ENCODE measurements around the gene ZFYVE27. TPM values are rescaled to one million over a fixed set of nuclear protein-coding genes. Genes with fewer than 3 reads are reported as not detected.

ZFYVE27 gene
- total RNA-seq, 1 donor from 2014 or later: 29.4 TPM

DNA sequence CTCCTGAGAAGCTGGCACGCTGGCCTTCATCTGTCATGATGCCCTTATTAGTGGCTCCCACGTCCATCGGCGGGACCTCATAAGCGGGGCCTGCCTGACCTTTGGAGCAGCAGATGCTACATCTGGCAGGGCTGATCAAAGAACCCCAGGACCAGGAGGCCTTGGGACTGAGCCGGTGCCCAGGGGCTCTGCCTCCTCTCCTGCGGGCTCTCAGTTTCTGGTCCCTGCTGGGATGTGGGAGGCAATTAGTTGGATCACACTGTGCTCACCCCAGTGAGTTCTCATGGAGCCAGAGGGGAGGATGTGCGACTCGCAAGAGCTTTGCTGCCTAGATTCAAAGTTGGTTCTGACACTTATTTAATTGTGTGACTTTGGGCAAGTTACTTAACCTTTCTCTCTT lies 63.5 kb downstream of the ZFYVE27 start:
- Histone ChIP-seq H3K9me3 (no peaks in the 10 kb centered on the region), H3K4me3 (no peak overlapping the region), H3K27ac (no peak overlapping the region), H3K4me1 (no peaks in the 10 kb centered on the region), H3K36me3 (no peaks in the 10 kb centered on the region), H3K27me3 (no peaks in the 10 kb centered on the region)
- DNase-seq: no peak
- intact Hi-C loops (cut with DNase I): no loop called here
- ATAC-seq: no peak
- TF ChIP-seq, protein P1, sequence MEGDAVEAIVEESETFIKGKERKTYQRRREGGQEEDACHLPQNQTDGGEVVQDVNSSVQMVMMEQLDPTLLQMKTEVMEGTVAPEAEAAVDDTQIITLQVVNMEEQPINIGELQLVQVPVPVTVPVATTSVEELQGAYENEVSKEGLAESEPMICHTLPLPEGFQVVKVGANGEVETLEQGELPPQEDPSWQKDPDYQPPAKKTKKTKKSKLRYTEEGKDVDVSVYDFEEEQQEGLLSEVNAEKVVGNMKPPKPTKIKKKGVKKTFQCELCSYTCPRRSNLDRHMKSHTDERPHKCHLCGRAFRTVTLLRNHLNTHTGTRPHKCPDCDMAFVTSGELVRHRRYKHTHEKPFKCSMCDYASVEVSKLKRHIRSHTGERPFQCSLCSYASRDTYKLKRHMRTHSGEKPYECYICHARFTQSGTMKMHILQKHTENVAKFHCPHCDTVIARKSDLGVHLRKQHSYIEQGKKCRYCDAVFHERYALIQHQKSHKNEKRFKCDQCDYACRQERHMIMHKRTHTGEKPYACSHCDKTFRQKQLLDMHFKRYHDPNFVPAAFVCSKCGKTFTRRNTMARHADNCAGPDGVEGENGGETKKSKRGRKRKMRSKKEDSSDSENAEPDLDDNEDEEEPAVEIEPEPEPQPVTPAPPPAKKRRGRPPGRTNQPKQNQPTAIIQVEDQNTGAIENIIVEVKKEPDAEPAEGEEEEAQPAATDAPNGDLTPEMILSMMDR (IDR thresholded peaks at IDR 0.05): no peak

DNA sequence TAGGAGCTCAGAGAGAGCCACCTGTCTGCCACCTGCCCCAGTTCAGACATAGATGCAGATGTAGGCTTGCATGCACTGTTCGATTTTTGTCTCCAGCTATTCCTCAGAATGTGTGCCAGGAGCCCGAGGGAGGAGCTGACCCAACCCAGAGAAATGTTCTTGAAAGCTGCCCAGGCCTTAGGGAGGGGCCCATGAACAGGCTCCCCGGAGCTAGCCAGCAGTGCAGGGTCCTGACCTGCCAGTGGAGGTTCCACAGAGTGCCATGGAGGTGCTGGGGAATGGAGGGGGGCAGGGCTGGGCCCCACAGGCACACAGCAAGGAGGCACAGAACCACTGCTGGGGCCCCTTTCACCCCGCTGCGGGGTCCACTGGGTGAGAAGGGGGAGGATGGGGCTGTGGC lies 64.5 kb downstream of the ZFYVE27 start:
- Histone ChIP-seq H3K27me3 (no peaks in the 10 kb centered on the region), H3K36me3 (no peaks in the 10 kb centered on the region), H3K4me3 (no peak overlapping the region), H3K27ac (no peak overlapping the region), H3K4me1 (no peaks in the 10 kb centered on the region), H3K9me3 (no peaks in the 10 kb centered on the region)
- peak; percentile 29 for ATAC-seq
- intact Hi-C loops (cut with DNase I): no loop called here
- TF ChIP-seq, protein P1 (IDR thresholded peaks at IDR 0.05): no peak
- DNase-seq: no peak

DNA sequence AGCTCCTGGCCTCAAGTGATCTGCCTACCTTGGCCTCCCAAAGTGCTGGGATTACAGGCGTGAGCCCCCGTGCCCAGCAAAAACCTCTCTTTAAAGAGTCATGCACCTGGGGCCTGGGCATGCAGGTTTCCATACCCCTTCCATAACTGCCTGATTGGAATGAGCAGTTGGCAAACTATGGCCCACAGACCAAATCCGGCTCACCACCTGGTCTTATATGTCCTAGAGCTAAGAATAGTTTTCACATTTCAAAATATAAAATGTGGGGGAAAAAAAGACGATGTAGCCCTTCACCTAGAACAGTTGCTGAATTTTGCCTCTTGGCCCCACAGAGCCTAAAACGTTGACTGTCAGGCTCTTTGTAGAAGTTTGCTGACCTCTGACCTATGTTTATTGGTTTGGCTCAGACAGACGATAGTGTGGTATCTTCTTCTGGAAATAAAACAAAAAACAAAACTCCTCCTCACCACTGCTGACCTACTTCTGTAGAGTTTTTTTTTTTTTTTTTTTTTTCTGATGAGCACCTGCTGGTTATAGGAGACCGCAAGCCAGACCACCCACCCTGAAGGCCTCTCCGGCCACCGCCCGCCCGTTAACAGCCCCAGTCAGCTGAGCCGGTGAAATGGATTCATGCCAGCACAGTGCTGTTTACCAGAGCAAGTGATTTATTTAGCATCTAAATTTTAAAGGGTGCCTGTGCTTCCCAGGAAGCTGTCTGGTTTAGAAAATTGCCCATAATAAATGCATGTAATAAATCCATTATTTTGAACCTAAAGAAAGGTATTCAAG lies 68.4 kb downstream of the ZFYVE27 start:
- Histone ChIP-seq H3K27me3 (no peaks in the 10 kb centered on the region), H3K36me3 (no peaks in the 10 kb centered on the region), H3K27ac (no peak overlapping the region), H3K4me3 (no peak overlapping the region), H3K4me1 (no peaks in the 10 kb centered on the region), H3K9me3 (no peaks in the 10 kb centered on the region)
- DNase-seq (no peak), ATAC-seq (no peak)
- TF ChIP-seq, protein P1 (IDR thresholded peaks at IDR 0.05): no peak
- intact Hi-C loops (cut with DNase I): no loop called here

DNA sequence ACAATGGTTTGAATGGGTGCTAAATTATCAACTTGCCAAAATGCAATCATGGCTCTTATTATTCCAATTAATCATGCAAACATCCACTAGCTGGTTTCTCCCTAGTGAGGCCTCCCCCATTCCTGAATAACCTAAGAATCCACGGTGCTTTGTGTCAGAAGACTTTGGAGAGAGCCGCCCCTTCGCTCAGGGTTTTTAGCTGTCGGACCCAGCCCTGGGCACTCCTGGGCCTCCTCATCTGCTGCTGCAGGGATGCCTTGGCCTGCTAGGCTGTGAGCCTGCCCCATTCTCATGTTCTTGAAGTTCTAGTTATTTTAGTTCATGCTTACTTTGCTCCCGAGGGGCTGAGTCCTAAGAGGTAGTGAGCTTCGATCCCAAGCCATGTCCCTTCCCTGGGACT lies 69.0 kb downstream of the ZFYVE27 start:
- TF ChIP-seq, protein P1 (IDR thresholded peaks at IDR 0.05): no peak
- ATAC-seq (no peak), DNase-seq (no peak)
- H3K4me1 ChIP-seq: no peaks in the 10 kb centered on the region
- H3K4me3 ChIP-seq: no peak overlapping the region
- no peaks in the 10 kb centered on the region for H3K36me3 ChIP-seq
- no peak overlapping the region for H3K27ac ChIP-seq
- H3K27me3 ChIP-seq: no peaks in the 10 kb centered on the region
- H3K9me3 ChIP-seq: no peaks in the 10 kb centered on the region
- intact Hi-C loops (cut with DNase I): no loop called here

DNA sequence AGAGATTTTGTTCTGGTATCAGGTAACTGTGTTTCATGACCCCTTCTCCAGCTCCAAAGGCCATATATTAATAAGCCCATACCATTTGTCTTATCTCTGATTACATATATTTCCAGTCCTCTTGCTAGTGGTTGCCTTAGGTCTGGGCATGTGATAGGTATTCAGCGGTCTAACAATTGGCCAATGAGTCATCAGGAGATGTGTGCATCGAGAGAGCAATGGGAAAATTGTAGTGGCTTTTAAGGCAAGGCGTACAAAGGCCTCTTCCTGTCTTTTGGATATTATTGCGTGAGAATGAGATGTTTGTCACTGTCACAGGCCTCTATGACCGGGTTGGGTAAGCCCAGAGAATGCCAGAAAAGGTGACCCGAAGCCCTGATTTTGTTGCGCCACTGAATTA lies 73.5 kb downstream of the ZFYVE27 start:
- Histone ChIP-seq H3K27ac (no peak overlapping the region), H3K27me3 (no peaks in the 10 kb centered on the region), H3K36me3 (no peaks in the 10 kb centered on the region), H3K9me3 (no peaks in the 10 kb centered on the region), H3K4me3 (no peak overlapping the region), H3K4me1 (no peaks in the 10 kb centered on the region)
- no peak for DNase-seq
- TF ChIP-seq, protein P1 (IDR thresholded peaks at IDR 0.05): no peak
- intact Hi-C loops (cut with DNase I): no loop called here
- ATAC-seq: no peak

Other genes starting within 250 kb of the ZFYVE27 start
- 70.7 TPM for gene MMS19, start 238.7 kb upstream of the ZFYVE27 start, total RNA-seq
- 37.5 TPM for gene UBTD1, start 238.2 kb upstream of the ZFYVE27 start, total RNA-seq
- 0.98 TPM for gene ANKRD2, start 164.3 kb upstream of the ZFYVE27 start, total RNA-seq
- gene HOGA1, start 152.7 kb upstream of the ZFYVE27 start, total RNA-seq: 2.3 TPM
- not detected for gene C10orf62, start 147.4 kb upstream of the ZFYVE27 start, total RNA-seq
- gene MORN4, start 103.6 kb upstream of the ZFYVE27 start, total RNA-seq: 3.8 TPM
- 28.3 TPM for gene PI4K2A, start 96.5 kb upstream of the ZFYVE27 start, total RNA-seq
- gene AVPI1, start 49.9 kb upstream of the ZFYVE27 start, total RNA-seq: 20.5 TPM
- gene MARVELD1, start 23.4 kb upstream of the ZFYVE27 start, total RNA-seq: 43.8 TPM
- gene SFRP5, start 34.9 kb downstream of the ZFYVE27 start, total RNA-seq: 3.0 TPM
- 0.98 TPM for gene GOLGA7B, start 112.7 kb downstream of the ZFYVE27 start, total RNA-seq

Data from upper lobe of right lung (tissue), 1 donor.